Spleen (tissue), 7 donors: Measurements from ENCODE around the gene PIAS1.

Experiments used
- CTCF ChIP-seq, 11 experiments: fragments of 200-600 bp in 7 of 11; fragments of 450-650 bp in 4 of 11; sonication (generic) in 4 of 11; IDR thresholded peaks in 8 of 11; conservative IDR thresholded peaks in 3 of 11; 1 replicate in 7 of 11; 2 replicates in 4 of 11; pipeline versions ENCODE4 v1.4.0 to v1.8.0; 2016 to 2021; ENCODE audit warnings: antibody characterized with exemption in 11 of 11, inconsistent platforms in 4 of 11, mild to moderate bottlenecking in 1 of 11
- POLR2A ChIP-seq, 3 donors: fragments of 450-650 bp; IDR thresholded peaks; one replicate each; pipeline ENCODE4 v1.5.1; 2017; ENCODE audit warnings: antibody characterized with exemption in 3 of 3, mild to moderate bottlenecking in 1 of 3
- POLR2AphosphoS5 ChIP-seq, 3 donors: sonication (generic); formaldehyde crosslinking; IDR thresholded peaks; one replicate each; pipeline ENCODE4 v1.5.1; 2017; ENCODE audit warnings: antibody characterized with exemption in 3 of 3
- donor health status: DM: no; HTN: no; CAD: no; lungs with moderate emphysema.
- donor health status: DM: no; HTN: no; CAD: no.
- donor health status: DM: no; HTN: no; CAD: no.

- TF ChIP-seq CTCF (IDR thresholded peaks at IDR 0.05 in 8 of 11, conservative IDR thresholded peaks at IDR 0.05 in 3 of 11) (no peak), POLR2A (IDR thresholded peaks at IDR 0.05) (no peak), POLR2AphosphoS5 (IDR thresholded peaks at IDR 0.05) (no peak)
Observed at GRCh38 chr15:68191555-68191954, 137.4 kb downstream of the PIAS1 start.
